NCI-H446 treated with DMSO at 0.1 percent for 48 hours (cell line): ENCODE measurements around the gene PARN.
"Not testable (repeated sequence)": the region's sequence is repeated elsewhere in the genome, so short reads cannot be mapped to it uniquely, and the experiment has no call there.

Experiments used
- DNase-seq: peaks from one replicate; lab custom pipeline; 2025; lab: John Stamatoyannopoulos, UW

PARN gene, protein sequence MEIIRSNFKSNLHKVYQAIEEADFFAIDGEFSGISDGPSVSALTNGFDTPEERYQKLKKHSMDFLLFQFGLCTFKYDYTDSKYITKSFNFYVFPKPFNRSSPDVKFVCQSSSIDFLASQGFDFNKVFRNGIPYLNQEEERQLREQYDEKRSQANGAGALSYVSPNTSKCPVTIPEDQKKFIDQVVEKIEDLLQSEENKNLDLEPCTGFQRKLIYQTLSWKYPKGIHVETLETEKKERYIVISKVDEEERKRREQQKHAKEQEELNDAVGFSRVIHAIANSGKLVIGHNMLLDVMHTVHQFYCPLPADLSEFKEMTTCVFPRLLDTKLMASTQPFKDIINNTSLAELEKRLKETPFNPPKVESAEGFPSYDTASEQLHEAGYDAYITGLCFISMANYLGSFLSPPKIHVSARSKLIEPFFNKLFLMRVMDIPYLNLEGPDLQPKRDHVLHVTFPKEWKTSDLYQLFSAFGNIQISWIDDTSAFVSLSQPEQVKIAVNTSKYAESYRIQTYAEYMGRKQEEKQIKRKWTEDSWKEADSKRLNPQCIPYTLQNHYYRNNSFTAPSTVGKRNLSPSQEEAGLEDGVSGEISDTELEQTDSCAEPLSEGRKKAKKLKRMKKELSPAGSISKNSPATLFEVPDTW

DNA sequence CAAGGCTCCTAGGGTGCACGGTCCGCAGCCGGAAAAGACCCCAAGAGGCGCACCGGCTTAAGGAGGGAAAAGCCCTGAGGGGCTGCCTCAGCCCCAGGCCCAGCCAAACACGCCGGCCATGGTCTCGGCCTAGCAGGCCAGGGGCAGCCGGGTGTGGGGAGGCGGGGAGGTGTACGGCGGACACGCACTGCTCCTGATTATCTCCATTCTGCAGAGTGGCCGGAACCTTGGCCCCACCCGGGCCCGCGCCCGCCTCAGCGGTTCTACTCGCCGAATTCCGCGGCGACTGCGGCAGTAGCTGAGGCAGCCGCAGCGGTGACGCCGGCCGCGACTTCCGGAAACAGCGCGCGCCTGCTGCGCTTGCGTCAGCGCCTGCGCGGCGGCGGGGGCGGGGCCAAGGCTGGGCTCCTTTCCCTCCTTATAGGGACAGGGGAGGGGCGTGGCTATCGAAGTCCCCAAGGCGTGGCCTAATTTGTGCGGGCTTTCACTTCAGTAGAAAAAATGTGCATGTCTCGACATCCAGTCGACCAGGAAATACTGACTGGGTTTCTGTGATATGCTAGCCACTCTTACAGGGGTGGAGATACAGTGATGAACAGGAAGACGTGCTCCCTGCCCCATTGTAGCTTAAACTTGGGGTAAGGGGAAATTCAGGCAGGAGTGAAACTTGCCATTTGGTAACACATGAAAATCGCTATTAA, at the start of gene PARN:
Gene PARN, minus strand, starts transcription at position 342 of the 701 bp plus-strand sequence. Its CDS starts 135 bp downstream, at position 207.
- DNase-seq, result peak; percentile 92

DNA sequence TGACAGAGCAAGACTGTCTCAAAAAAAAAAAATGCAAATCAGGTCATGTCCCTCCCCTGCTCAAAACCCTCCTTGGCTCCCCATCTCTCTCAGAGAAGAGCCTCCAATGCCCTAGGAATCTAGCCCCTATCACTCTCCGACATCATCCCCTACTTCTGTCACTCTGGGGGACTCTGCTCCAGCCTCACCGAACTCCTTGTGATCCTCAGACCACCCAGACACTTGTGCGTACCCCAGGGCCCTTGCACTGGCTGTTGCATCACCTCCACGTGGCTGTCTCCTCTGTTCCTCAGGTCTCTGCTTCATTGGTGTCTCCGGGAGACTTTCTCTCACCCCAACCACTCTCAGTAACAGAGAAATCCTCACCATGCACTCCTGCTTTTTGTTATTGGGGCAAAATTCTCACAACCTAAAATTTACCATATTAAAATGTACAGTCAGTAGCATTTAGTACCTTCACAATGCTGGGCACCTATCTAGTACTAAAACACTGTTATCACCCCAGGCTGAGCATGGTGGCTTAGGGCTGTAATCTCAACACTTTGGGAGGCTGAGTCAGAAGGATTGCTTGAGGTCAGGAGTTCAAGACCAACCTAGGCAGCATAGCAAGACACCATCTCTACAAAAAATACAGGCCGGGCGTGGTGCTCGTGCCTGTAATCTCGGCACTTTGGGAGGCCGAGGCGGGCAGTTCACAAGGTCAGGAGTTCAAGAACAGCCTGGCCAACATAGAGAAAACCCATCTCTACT, 48.9 kb upstream of the PARN start:
- DNase-seq, result no peak

DNA sequence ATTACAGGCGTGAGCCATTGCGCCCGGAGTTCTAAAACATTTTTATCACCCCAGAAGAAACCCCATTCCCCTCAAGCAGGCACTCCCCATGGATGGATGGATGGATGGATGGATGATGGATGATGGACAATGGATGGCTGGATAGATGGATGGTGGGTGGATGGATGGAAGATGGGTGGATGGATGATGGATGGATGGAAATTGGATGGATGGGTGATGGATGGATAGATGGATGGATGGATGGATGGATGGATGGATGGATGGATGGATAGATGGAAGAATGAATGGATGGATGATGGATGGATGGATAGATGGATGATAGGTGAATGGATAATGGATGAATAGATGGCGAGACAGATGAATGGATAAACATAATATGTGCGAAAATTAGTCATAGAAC, 47.6 kb upstream of the PARN start:
- no peak for DNase-seq

DNA sequence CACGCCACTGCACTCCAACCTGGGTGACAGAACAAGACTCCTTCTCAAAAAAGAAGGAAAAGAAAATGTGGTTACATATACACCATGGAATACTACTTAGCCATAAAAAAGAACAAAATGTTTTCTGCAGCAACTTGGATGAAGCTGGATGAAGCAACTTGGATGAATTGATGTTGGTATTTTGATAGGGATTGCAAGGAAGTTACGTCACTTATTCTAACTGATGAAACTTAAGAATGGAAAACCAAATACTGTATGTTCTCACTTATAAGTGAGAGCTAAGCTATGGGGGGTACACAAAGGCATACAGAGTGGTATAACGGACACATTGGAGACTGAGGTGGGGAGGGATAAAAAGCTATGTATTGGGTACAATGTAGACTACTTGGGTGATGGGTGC, 46.6 kb upstream of the PARN start:
- DNase-seq, result no peak

DNA sequence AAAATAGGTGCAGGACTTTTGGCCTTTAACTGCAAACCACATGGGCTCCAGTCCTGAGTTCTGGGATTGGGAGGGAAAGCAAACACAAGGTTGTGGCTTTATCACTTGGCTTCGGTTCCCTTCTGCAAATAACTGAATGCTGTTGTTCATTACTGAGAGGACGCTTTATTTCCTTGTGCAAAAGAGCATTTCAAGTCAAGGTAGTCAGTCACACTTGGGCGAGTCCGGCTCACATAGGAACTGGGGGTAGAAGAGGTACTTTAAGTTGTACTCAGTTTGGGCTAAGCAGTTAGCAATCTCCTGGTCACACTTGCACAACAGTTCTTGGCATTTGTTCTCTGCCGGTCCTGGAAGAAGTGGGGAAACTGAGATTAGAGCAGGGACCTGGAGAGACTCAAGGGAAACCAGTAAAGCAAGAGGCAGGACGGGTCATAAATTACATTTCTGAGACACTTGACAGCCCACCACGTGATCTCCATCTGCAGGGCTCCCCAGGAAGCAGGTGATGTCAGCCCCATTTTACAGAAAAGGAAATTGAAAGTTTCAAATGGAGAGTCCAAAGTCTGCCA, 42.4 kb upstream of the PARN start:
- DNase-seq, result no peak

DNA sequence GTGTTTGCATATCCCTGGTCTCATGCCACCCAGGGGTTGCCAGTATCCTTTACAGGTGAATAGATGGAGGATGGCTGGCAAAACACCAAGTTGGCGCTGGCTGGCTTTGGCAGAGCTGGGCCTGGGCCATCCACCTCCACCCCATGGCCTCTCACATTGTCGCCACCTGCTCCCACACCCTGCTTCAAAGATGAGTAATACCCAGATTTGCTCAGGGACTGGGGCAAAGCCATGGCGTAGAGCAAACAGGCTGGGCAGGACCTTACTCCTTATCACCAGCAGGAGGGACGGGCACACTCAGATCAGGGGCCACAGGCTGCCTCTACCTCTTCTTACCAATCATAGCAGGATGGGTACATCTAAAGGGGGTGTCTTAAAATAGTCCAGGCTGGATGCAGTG, 39.7 kb upstream of the PARN start:
- no peak for DNase-seq

DNA sequence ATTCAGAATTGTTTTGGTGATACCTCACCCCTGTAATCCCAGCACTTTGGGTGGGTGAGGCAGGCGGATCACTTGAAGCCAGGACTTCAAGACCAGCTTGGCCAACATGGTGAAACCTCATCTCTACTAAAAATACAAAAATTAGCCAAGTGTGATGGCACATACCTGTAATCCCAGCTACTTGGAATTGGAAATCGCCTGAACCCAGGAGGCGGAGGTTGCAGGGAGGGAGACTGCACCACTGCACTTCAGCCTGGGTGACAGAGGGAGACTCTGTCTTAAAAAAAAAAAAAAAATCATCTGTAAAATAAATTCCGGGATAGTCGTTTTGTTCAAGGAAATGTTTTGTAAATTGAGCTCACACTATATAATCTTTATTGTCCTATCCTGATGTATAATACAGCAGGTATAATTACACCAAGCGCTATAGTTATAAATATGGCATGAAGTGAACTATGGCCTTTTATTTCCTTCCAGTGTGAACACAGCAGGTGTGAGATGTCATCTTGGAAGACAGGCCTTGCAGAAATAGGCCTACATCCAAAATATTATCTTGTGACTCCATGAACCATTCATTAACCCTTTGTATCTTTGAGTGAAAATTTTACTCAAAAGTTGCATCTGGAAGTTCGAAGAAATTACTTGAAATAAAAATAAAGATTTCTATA, 38.6 kb upstream of the PARN start:
- no peak for DNase-seq

DNA sequence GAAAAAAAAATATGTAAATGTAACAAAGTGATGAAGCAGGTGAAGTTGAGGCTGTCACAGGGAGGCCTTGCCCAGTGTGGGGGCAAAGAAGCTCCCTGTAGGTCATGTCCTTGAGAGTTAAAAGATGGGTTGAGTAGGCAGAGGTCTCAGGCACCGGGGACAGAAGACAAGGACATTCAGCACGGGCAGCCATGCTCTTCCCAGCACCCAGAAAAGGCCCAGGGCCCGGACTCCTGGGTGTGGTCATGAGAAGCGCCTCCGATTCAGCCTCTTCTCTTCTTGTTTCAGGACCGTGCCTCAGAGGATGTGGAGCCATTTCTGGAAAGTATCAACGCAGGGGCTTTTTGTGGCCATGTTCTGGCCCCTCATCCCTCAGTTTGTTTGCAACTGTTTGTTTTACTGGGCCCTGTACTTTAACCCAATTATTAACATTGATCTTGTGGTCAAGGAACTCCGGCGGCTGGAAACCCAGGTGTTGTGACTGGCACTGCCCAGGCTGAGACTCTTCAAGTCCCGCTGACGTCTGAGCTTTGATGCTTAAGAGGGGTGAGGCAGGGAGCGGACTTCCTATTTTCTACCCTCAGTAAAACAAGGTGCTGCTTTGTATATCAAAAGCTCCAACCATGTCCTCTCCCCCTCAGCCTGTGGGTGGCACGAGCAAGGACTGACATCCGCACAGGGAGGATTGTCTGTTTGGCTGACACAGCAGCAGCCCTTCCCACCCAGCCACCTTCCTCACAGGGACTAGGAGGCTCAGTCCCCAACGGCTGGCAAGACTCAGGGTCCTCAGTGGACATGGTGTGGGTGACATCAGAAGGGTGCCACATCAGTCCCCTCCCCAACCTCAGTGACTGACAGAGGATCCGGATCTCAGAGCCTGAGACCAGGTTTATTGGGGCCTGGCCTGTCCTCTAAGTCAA, 37.5 kb upstream of the PARN start:
- no peak for DNase-seq

DNA sequence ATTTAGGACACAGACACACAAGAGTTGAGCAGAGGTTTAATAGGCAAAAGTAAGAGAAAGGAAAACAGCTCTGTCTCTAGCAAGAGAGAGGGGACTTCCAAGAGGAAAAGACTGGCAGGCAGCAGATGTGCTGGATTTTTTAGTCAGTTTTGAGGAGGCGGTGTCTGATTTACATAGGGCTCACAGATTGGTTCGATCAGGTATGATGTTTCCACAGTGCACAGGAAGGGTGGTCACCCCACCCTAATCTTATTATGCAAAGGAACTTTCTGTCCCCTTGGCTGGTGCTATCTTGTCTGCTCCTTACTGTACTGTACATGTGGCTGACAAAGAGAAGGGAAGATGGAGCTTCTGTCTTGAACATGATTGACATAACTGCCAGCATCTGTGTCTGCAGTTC, 28.0 kb upstream of the PARN start:
- no peak for DNase-seq

DNA sequence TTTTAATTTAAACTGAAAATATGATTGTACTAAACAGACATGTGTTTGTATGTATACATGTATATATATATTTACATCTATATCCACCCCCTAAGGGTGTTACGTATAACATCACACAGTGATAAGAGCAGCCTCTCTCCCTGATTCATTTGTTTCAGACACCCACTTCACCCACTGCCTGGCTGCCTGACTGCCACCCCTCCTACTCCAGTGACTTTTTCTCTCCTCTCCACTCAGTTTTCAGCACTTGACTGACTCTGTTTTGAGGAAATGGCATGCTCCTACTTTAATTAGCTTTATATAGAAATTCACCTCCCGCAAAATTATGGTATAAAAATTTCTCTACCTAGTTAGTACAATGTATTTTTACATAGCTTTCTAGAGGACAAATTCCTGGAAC, 22.7 kb upstream of the PARN start:
- no peak for DNase-seq

DNA sequence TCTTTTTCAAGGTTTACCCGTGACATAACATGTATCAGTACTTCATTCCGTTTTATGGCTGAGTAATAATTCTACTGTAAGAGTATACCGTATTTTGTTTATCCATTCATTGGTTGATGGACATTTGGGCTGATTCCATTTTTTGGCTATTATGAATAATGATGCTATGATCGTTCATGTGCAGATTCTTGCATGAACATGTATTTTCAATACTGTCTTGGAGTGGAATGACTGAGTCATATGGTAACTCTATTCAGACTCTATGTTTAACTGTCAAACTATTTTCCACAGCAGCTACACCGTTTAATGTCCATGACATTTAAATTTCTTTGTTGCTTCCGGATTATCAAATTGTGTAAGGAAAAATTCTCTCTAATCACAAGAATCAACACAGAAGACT, 20.6 kb upstream of the PARN start:
- DNase-seq, result no peak

DNA sequence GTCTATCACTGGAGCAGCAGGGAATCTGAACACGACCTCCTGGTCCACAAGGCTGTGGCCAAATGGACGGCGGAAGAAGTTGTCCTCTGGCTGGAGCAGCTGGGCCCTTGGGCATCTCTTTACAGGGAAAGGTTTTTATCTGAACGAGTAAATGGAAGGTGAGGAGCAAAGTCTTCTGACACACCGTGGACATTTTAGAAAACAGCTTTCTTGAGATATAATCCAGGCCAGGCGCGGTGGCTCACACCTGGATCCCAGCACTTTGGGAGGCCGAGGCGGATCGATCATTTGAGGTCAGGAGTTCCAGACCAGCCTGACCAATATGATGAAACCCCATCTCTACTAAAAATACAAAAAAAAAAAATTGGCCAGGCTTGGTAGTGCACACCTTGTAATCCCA, 19.8 kb upstream of the PARN start:
- DNase-seq, result no peak

DNA sequence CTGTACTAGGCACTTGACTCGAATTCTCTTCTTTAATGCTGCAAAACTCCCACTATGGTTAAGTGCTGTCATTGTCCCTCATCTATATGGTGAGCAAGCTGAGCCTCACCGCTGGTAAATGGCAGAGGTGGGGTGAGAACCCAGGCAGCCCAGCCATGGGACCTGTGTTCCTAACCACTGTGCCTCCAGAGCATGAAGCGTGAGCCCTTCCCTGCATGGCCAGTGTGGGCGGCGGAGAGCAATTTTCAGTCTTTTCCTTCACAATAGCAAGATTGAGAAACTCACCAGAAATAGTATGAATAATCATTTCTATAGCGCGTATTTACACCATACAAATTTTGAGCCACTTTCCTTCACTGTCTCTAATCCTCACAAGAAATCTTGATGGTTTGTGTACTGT, 11.9 kb upstream of the PARN start:
- DNase-seq, result no peak

DNA sequence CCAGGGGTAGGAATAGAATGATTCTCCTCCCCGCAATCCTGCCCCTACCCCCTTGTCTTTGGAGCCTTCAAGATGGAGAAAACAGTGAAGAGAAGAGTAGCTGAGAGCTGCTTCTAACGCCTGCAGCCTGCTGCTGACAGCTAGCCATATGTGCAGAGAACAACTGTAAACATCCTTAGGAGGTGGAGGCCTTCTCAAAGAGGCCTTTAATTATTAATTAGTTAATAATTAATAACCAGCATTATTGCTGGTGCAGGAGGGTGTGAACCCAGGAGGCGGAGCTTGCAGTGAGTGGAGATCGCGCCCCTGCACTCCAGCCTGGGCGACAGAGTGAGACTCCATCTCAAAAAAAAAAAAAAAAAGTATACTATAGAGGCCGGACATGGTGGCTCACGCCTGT, 11.1 kb upstream of the PARN start:
- no peak for DNase-seq

DNA sequence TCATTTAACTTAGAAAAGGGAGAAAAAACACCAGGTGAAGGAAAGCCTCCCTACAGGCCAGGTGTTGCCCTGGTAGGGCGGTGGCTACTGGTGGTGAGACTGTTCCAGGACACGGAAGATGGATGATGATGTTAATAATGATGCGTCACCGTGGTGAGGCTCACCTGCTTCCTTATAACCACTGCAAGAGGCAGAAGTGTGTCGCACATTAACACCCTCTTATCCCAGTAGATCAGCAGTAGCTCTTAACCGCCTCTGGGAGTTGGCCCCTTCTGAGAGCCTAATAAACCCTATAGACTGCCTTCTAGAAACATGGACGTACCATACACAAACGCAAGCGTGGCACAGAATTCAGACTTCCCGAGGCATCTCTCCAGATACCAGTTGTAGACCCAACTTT, 10.5 kb upstream of the PARN start:
- no peak for DNase-seq

DNA sequence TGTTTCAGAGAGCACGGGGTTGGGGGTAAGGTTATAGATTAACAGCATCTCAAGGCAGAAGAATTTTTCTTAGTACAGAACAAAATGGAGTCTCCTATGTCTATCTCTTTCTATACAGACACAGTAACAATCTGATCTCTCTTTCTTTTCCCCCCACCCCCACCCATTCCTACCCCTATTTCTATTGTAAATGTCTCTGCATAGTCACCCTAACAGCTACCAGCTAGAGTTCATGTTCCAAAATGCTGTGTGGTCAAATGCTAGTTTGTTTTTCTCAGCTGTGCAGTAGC, 6.8 kb upstream of the PARN start:
- not testable (repeated sequence) for DNase-seq

DNA sequence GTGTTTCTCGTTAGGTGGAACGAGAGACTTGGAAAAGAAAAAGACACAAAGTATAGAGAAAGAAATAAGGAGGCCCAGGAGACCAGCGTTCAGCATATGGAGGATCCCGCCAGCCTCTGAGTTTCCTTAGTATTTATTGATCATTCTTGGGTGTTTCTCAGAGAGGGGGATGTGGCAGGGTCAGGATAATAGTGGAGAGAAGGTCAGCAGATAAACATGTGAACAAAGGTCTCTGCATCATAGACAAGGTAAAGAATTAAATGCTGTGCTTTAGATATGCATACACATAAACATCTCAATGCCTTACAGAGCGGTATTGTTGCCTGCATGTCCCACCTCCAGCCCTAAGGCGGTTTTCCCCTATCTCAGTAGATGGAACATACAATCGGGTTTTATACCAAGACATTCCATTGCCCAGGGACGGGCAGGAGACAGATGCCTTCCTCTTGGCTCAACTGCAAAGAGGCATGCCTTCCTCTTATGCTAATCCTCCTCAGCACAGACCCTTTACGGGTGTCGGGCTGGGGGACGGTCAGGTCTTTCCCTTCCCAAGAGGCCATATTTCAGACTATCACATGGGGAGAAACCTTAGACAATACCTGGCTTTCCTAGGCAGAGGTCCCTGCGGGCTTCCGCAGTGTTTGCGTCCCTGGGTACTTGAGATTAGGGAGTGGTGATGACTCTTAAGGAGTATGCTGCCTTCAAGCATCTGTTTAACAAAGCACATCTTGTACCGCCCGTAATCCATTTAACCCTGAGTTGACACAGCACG, 6.3 kb upstream of the PARN start:
- not testable (repeated sequence) for DNase-seq

DNA sequence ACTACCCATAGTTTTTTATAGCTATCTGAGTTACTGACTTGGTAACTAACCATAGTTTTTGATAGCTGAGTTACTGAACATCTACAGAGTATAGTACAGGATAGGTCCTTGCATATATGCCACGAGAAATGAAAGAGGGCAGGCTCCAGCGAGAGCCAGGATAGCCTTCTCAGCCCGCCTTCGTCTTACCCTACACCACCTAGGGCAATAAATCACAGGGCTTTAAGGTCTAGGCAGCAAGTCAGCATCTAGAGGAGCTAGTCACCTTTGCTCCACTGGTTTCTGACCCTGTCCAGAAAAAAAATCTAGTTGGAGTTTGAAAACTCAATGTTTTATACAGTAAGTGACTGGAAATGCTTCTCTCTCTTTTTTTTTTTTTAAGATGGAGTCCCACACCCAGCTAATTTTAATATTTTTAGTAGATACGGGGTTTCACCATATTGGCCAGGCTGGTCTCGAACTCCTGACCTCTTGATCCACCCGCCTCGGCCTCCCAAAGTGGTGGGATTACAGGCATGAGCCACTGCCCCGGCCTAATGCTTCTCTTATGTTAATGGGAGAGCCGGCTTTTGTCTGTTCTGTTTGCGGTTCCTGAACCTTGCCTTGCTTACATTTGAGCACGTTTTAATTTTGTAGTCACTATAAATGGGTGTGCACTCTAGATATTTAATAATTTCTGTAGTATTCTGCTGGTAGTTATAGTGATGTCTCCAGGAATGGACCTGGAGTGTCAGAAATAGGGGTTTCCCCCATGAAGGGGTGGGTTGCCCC, 5.5 kb upstream of the PARN start:
- no peak for DNase-seq

DNA sequence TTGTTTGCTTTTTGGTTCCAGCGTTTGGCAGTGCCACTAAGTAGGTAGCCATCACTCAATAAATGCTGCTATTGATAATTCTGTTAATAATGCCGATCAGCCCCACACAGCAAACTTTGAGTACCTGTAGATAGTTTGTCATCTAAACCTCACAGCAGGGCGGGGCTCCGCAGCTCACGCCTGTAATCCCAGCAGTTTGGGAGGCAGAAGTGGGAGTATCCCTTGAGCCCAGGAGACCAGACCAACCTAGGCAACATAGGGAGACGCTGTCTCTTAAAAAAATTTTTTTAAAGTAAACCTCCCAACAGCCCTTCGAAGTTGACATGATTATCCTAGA, 4.3 kb upstream of the PARN start:
- no peak for DNase-seq
